NCI-H2196 treated with DMSO at 0.1 percent for 48 hours (cell line): Measurements from ENCODE around the gene CEP131.

Experiments used
- DNase-seq: peaks from one replicate; lab custom pipeline; 2025; ENCODE audit not compliant: unreplicated experiment; lab: John Stamatoyannopoulos, UW

CEP131 gene

DNA sequence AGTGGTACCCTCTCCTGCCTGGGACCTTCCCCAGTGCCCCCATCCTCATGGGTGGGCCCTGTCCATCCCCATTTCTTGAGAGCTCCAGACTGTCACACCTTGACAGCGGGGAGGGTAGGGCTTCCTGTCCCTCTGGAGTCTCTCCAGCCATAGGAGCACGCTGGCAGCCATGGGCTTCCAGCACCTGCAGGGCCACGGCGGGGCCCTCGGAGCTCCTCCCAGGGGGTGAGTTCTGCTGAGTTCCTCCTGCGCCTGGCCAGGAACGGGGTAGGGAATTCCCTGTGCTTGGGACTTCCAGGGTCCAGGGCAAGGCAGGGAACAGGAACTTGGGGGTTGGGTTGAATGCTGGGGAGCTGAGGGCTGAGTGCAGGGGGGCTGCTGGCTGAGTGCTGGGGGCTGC, 33.7 kb downstream of the CEP131 start:
- DNase-seq: no peak

DNA sequence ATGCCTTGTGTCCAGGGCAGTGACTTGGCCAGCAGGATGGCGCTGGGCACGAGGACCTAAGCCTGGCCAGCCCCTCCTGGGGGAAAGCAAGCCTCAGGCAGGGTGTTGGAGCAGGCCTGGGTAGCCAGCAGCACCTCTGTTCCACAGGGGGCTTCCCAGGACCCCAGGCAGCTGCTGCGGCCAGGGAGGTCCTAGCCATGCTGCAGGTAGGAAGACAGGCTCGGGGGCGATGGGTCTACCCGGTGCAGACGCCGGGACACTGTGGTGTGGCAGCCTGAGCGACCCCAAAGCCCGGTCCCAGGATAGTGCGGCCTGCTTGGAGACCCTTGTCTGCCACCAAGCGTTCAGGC, 34.3 kb downstream of the CEP131 start:
- no peak for DNase-seq

DNA sequence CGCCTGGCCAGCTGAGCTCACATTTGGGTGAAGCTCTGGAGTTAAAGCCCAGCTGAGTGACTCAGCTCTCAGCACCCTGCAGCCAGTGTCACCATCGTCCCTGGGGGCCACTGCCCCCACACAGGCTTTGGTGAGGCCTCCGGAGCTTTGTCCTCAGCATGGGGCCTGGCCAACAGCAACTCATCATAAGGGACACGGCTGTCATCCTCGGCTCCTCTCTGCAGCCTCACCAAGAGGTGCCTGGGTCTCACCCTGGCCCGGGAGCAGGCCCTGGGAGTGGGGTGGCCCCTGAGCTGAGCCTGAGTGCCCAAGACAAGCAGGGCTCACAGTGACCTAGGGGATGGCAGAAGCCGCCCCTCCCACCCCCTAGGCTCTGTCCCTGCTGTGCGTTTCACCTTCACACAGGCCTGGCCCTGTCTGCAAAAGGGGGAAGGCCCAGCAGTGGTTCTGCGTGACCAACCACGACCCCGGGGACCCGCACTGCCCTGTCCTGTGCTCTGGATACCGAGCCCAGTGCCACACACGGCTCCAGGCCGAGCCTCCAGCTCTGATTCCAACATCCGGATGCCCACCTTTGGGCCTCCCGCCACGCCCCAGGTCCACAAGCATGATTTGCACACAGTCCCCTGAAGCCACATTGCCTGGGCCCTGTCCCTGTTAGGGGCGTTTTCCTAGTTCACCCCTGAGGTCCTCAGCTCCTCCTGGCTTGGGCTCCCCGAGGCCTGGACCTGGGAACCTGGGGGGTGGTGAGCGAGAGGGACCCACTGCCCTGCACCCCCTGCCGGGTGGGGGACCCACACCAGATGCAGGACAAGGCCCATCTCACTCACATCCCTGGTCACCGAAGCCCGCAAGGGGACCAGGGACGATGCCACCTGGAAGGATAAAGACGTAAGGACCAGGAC, 34.9 kb downstream of the CEP131 start:
- DNase-seq: no peak

DNA sequence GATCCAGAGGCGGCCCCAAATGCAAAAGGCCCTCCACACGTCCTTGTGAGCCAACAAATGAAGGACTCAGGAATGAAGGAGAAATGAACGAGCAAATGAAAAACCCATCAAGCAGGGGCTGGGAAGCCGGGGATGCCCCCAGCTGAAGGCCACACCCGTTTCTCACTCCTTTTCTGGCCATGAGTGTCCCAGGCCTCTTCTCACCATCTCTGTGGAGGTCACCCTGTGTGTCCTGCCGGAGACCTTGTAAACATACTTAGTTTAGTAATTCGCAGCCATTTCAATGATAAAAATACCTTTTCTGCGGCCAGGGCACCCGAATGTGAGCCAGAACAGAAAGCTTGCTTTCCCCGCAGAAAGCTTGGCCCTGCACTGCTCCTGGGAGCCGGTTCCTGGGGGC, 35.6 kb downstream of the CEP131 start:
- DNase-seq: no peak

DNA sequence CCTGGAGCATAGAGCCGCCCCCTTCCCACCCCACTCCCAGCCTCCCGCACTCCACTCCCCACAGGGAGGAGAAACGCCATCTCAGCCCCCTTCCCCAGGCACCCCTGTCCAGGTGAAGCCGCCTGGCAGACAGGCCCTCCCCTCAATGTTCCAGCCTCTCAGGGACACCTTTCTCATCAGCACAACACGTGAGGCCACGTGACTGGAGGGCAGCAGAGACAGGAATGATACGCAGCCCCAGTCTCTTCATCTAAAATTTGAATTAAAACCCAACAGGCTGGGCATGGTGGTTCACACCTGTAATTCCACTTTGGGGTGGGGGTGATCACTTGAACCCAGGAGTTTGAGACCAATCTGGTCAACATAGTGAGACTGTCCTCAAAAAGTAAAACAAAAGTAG, 36.6 kb downstream of the CEP131 start:
- DNase-seq: no peak

GRCh38 chr17:81184555-81184954, 38.2 kb downstream of the CEP131 start:
- no peak for DNase-seq

- no peak for DNase-seq
Observed at GRCh38 chr17:81183807-81184206, 39.0 kb downstream of the CEP131 start.

GRCh38 chr17:81183316-81183715, 39.4 kb downstream of the CEP131 start:
- no peak for DNase-seq

DNA sequence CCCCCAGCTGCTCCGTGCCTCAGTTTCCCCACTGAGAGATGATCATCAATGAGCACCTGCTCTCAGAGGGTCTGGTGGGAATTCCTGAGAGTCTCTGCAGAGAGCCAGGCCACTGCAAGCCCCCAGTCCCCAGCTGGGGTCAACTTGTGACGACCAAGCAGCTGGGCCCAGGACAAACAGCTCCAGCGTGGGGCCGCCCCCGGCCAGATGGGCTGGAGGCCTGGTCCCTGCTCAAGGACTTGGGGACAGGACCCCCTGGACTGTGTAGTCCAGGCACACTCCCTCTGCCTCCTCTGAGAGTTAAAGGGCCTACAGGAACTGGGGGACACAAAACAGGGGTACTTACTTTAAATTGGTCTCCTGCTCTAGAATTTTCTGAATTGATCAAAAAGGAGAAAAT, 40.2 kb downstream of the CEP131 start:
- no peak for DNase-seq

- no peak for DNase-seq
Observed at GRCh38 chr17:81181811-81182185, 41.0 kb downstream of the CEP131 start.

- DNase-seq: no peak
Observed at GRCh38 chr17:81180836-81181810, 41.6 kb downstream of the CEP131 start.

GRCh38 chr17:81179861-81180260, 42.9 kb downstream of the CEP131 start:
- DNase-seq: no peak

DNA sequence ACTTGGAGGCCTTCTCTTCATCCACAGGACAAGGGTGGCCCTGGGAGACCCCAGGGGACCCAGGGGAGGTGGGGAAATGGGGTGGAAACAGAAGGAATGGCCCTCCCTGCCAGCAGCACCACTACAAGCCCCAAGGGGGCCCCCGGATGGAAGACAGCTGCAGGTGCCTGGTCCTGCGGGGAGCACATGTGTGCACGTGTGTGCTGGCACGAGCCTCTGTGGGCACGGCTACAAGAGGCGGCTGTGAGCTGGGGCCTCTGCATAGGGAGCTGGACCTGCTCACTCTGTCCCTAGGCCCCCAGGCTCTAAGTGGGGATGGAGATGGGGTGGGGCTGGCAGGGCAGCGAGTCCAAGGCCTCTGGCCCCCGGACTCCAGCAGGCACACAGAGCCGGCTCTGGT, 43.5 kb downstream of the CEP131 start:
- no peak for DNase-seq

DNA sequence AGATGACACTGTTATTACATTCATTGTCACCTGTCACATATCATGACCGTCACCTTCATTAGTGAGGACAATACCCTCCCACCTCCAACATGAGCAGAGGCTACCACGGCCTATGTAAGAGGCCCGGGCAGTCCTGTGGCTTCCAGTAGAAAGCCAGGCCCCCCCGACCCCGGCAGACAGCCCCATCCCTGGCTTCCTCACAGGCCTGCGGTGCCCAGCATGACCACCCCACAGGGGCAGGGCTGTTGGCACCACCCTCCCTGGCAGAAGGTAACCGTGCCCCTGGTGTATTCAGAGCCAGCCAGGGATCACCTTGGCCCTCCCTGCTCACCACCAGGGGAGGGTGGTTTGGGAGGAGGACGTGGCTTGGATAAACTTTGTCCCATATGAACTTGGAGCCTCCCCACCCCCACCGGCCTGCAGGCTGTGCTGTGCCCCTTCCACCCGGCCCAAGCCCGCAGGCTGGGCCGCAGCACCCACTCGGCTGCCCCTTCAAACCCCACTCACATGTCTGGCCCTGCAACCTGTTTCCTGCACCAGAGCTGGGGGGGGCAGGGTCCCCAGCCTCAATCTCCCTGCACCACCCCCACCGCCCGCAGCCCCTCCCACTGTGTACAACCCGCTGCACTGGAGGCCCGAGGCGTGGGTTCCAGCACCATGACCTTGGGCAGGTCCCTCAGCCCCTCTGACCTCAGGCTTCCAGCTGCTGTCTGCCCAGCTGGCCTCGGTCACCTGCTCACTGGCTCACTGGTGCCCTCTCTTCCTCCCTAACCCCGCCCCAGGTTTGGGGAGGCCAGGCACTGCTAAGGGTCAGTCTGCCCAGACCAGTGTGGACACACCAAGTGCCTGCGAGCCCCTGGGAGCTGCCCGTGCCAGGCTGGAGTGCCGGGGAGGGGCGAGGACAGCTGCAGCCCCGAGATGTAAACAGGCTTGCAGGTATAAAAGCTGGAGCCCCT, 44.4 kb downstream of the CEP131 start:
- DNase-seq: no peak

- DNase-seq: no peak
Observed at GRCh38 chr17:81176666-81177065, 46.1 kb downstream of the CEP131 start.

GRCh38 chr17:81173762-81174155, 49.0 kb downstream of the CEP131 start:
- no peak for DNase-seq

GRCh38 chr17:81173052-81173761, 49.6 kb downstream of the CEP131 start:
- no peak for DNase-seq

DNA sequence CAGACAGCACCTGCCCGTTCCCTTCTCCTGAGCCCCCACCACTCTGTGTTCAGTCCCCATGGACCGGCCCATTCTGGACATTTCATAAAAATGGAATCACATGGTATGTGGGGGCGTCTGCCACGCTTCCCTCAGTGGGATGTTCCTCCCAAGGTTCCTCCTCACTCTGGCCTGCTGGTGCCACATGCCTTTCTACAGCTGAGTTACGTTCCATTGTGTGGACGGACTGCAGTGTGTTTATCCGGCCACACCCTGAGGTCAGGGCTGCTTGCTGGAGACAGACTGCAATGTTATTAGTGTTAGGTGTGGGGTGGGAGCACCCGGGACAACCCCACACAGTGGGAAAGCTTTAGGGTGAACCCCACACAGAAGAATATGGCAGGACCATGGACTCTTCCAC, 50.8 kb downstream of the CEP131 start:
- DNase-seq: no peak

DNA sequence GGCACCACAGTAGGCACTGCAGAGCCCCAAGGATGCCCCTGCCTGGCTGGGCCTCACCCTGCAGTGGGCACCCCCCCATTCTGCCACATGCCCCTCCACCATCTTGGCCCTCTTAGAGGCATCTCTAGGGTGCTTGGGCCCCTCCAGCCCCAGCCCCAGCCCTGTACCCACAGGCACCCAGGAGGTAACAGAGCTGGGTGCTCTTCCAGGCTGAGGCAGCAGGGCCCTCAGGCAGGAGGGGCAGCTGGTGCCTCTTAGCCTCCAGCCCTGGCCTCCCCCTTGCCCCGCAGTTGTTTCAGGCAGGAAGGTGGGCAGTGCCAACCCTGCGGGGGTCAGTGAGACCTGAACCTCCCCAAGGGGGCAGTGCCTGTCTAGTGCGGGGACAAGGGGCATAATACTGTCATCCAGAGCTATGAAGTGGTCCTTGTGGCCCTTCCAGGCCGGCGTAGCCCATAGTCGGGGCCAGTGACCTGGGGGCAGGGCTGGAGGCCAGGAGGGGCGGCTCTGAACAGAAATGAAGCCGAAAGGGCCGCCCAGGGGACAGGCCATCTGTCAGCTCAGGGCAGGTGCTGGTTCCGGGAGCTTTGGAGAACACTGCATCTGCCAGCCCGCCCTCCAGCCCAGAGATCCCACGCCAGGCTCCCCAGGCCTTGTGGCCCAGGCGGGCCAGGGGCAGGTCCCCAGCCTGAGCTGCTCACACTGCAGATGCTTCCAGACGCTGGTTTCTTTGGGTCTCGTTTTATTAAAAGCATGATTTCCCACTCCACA, 51.9 kb downstream of the CEP131 start:
- no peak for DNase-seq
